HG03378 (cell line): Measurements from ENCODE around the gene CXorf49B.
A peak's percentile ranks its signal among the peaks of the same experiment; 100 is the strongest.
"Not testable (repeated sequence)": the region's sequence is repeated elsewhere in the genome, so short reads cannot be mapped to it uniquely, and the experiment has no call there.

Experiments
- ATAC-seq: cut with Tn5 transposase; IDR thresholded peaks from one replicate; pipeline ENCODE4 v1.9.1; 2021; ENCODE audit warnings: mild to moderate bottlenecking, moderate library complexity; ENCODE audit not compliant: unreplicated experiment

CXorf49B gene

GRCh38 chrX:71763049-71763448 is at the start of gene CXorf49B:
TSS of gene CXorf49B (plus strand) at chrX:71763349. CDS start at chrX:71763424, 75 bp downstream.
- ATAC-seq = not testable (repeated sequence)

- ATAC-seq = not testable (repeated sequence)
These were observed 49.1 kb upstream of the CXorf49B start for GRCh38 chrX:71714064-71714463.

- not testable (repeated sequence) for ATAC-seq
These were observed 47.6 kb upstream of the CXorf49B start for GRCh38 chrX:71715551-71715950.

GRCh38 chrX:71716323-71716722 is 46.8 kb upstream of the CXorf49B start:
- ATAC-seq = not testable (repeated sequence)

GRCh38 chrX:71718185-71718584 is 45.0 kb upstream of the CXorf49B start, which contains the start of gene CXorf49:
TSS of gene CXorf49 (minus strand) at chrX:71718285. CDS start at chrX:71718151, 134 bp downstream.
- ATAC-seq = not testable (repeated sequence)

GRCh38 chrX:71719195-71719594 is 44.0 kb upstream of the CXorf49B start:
- not testable (repeated sequence) for ATAC-seq

GRCh38 chrX:71720289-71720886 is 42.8 kb upstream of the CXorf49B start:
- ATAC-seq = not testable (repeated sequence)

- not testable (repeated sequence) for ATAC-seq
These were observed 2.4 kb upstream of the CXorf49B start for GRCh38 chrX:71760688-71761281.

- ATAC-seq = not testable (repeated sequence)
These were observed 1.7 kb downstream of the CXorf49B start for GRCh38 chrX:71764832-71765231.

- not testable (repeated sequence) for ATAC-seq
These were observed 2.5 kb downstream of the CXorf49B start for GRCh38 chrX:71765613-71766012.

- ATAC-seq = not testable (repeated sequence)
These were observed 4.0 kb downstream of the CXorf49B start for GRCh38 chrX:71767134-71767533.

GRCh38 chrX:71778322-71778721 is 15.2 kb downstream of the CXorf49B start:
- ATAC-seq = not testable (repeated sequence)

GRCh38 chrX:71782225-71782949 is 19.2 kb downstream of the CXorf49B start:
- ATAC-seq = not testable (repeated sequence)

- ATAC-seq = not testable (repeated sequence)
These were observed 19.8 kb downstream of the CXorf49B start for GRCh38 chrX:71782950-71783299.

- peak; percentile 34 for ATAC-seq
These were observed 20.6 kb downstream of the CXorf49B start for GRCh38 chrX:71783569-71784347.

- peak; percentile 47 for ATAC-seq
These were observed 21.3 kb downstream of the CXorf49B start for GRCh38 chrX:71784348-71784983.

- not testable (repeated sequence) for ATAC-seq
These were observed 43.3 kb downstream of the CXorf49B start for GRCh38 chrX:71806450-71806849.

GRCh38 chrX:71809886-71810285 is 46.7 kb downstream of the CXorf49B start:
- no peak for ATAC-seq

GRCh38 chrX:71814123-71814912 is 51.2 kb downstream of the CXorf49B start:
- no peak for ATAC-seq
